B cell (primary cell): ENCODE measurements around the gene GLRX. TPM values are rescaled to one million over a fixed set of nuclear protein-coding genes. Genes with fewer than 3 reads are reported as not detected.

Experiments
- ATAC-seq: fragments of 200-7000 bp; cut with Tn5 transposase; one replicate; pipeline ENCODE4 v1.10.0; 2021; ENCODE audit warnings: low read depth, mild to moderate bottlenecking, moderate number of reproducible peaks, moderate library complexity
- CTCF ChIA-PET: fragments of 350-600 bp; sonication (Branson Sonifier 250); formaldehyde crosslinking; loops from one replicate; lab custom pipeline; 2021; ENCODE audit warnings: antibody characterized with exemption, inconsistent platforms; lab: Charles Lee
- POLR2A ChIA-PET: fragments of 350-600 bp; sonication (Branson Sonifier 250); formaldehyde crosslinking; loops from one replicate; lab custom pipeline; 2021; ENCODE audit warnings: antibody characterized with exemption; lab: Charles Lee
- DNase-seq: peaks from one replicate; pipeline ENCODE4 v3.0.0; 2013
- H2AFZ ChIP-seq: 2 replicates; pipeline ENCODE4 v1.6.1; 2012; ENCODE audit warnings: mild to moderate bottlenecking, low read depth, low read length; ENCODE audit not compliant: insufficient read depth, poor library complexity, severe bottlenecking
- H3K27ac ChIP-seq, 2 donors: 1 replicate in 1 of 2; 2 replicates in 1 of 2; pipeline ENCODE4 v1.5.1; 2012 to 2013; ENCODE audit warnings: low read length in 2 of 2, mild to moderate bottlenecking in 2 of 2, moderate library complexity in 1 of 2
- H3K27me3 ChIP-seq, 4 experiments: fragments of 200-600 bp in 1 of 4; sonication (generic) in 1 of 4; replicated peaks in 1 of 4; 1 replicate in 2 of 4; 2 replicates in 2 of 4; pipeline versions ENCODE4 v1.6.1 to v1.7.0; 2013 to 2016; ENCODE audit warnings: low read length in 3 of 4, mild to moderate bottlenecking in 2 of 4, mixed read lengths in 1 of 4, moderate library complexity in 1 of 4; ENCODE audit not compliant: insufficient read depth in 4 of 4, control insufficient read depth in 3 of 4; ENCODE audit errors: control extremely low read depth in 1 of 4
- H3K36me3 ChIP-seq, 2 experiments: replicated peaks in 1 of 2; 1 replicate in 1 of 2; 2 replicates in 1 of 2; pipeline versions ENCODE4 v1.6.1 to v1.7.1; 2013; ENCODE audit warnings: low read length in 1 of 2; ENCODE audit not compliant: insufficient read depth in 2 of 2, control insufficient read depth in 1 of 2; ENCODE audit errors: control extremely low read depth in 1 of 2, extremely low read depth in 1 of 2
- H3K4me1 ChIP-seq, 2 donors: fragments of 200-600 bp in 1 of 2; sonication (generic) in 1 of 2; 1 replicate in 1 of 2; 2 replicates in 1 of 2; pipeline versions ENCODE4 v1.5.1 to v1.6.1; 2013 to 2017; ENCODE audit warnings: low read length in 2 of 2; ENCODE audit not compliant: control insufficient read depth in 2 of 2, insufficient read depth in 2 of 2
- H3K4me2 ChIP-seq: replicated peaks from 2 replicates; pipeline ENCODE3; 2012; ENCODE audit warnings: mild to moderate bottlenecking, low read depth, low read length; ENCODE audit not compliant: poor library complexity, severe bottlenecking
- H3K4me3 ChIP-seq, 5 experiments: fragments of 200-600 bp in 1 of 5; sonication (generic) in 1 of 5; 1 replicate in 3 of 5; 2 replicates in 2 of 5; pipeline versions ENCODE4 v1.5.1 to v1.7.0; 2011 to 2016; ENCODE audit warnings: low read length in 4 of 5, mild to moderate bottlenecking in 4 of 5, low read depth in 2 of 5, control low read depth in 1 of 5, moderate library complexity in 1 of 5; ENCODE audit not compliant: insufficient read depth in 1 of 5; ENCODE audit errors: control extremely low read depth in 1 of 5, extremely low read depth in 1 of 5
- H3K79me2 ChIP-seq: fragments of 200-600 bp; sonication (generic); one replicate; pipeline ENCODE4 v1.6.0; 2016; ENCODE audit warnings: low read length; ENCODE audit not compliant: control insufficient read depth, insufficient read depth
- H3K9ac ChIP-seq: fragments of 200-600 bp; sonication (generic); 2 replicates; pipeline ENCODE4 v1.6.1; 2017; ENCODE audit warnings: mild to moderate bottlenecking, low read length, moderate library complexity
- H3K9me3 ChIP-seq, 3 donors: one replicate each; pipeline versions ENCODE4 v1.6.1 to v1.7.1; 2013; ENCODE audit warnings: low read length in 2 of 3; ENCODE audit not compliant: control insufficient read depth in 2 of 3, insufficient read depth in 1 of 3; ENCODE audit errors: control extremely low read depth in 1 of 3
- H4K20me1 ChIP-seq: 2 replicates; pipeline ENCODE4 v1.6.0; 2012; ENCODE audit warnings: mild to moderate bottlenecking, low read length; ENCODE audit not compliant: insufficient read depth, control insufficient read depth, poor library complexity, severe bottlenecking
- H3K27ac Mint-ChIP-seq: one replicate; pipeline ENCODE4 v1.8.0; 2021; ENCODE audit warnings: mixed read lengths
- H3K27me3 Mint-ChIP-seq: one replicate; pipeline ENCODE4 v1.8.0; 2021; ENCODE audit warnings: mixed read lengths
- H3K4me1 Mint-ChIP-seq: one replicate; pipeline ENCODE4 v1.8.0; 2021; ENCODE audit warnings: mixed read lengths
- H3K4me3 Mint-ChIP-seq: one replicate; pipeline ENCODE4 v1.8.0; 2021; ENCODE audit warnings: mixed read lengths
- H3K9me3 Mint-ChIP-seq: one replicate; pipeline ENCODE4 v1.8.0; 2022; ENCODE audit warnings: mixed read lengths; ENCODE audit not compliant: insufficient read depth
- EZH2 ChIP-seq: IDR thresholded peaks from 2 replicates; pipeline ENCODE4 v1.6.1; 2012; ENCODE audit warnings: borderline replicate concordance, low read depth, mild to moderate bottlenecking, moderate library complexity, low read length; ENCODE audit not compliant: insufficient read depth, poor library complexity, severe bottlenecking
- WGBS: methylation state at CpG from one replicate; pipeline ENCODE4 v1.1.5; 2013; ENCODE audit warnings: missing lambda C conversion rate; ENCODE audit not compliant: insufficient coverage; 5-methylcytosine and 5-hydroxymethylcytosine counted together
- intact Hi-C: fragments of 100-400 bp; cut with micrococcal nuclease; formaldehyde crosslinking; loops from one replicate; pipeline ENCODE4 v1.10.0; 2022
- polyA plus RNA-seq: library from polyadenylated mRNA; depleted of rRNA; stranded (reverse); fragments of >200 nt; gene quantifications from 2 replicates; pipeline ENCODE4 v1.2.3, GENCODE V29; 2012
- total RNA-seq, 2 donors: library from RNA; stranded (reverse); fragments of 120-200 nt in 1 of 2; gene quantifications; 1 replicate in 1 of 2; 2 replicates in 1 of 2; pipeline versions ENCODE4 v1.2.3 to v1.2.4, GENCODE V29; 2013 to 2022
- TF ChIP-seq, protein P1 (sequence below): fragments of 200-600 bp; IDR thresholded peaks from one replicate; pipeline ENCODE4 v1.8.0; 2022; ENCODE audit warnings: antibody characterized with exemption, mild to moderate bottlenecking

Gene GLRX
- total and polyA plus RNA-seq, 2 donors (not counting 1 experiment from before 2014, with no cell fraction given): 44.6 to 54.8 TPM

GRCh38 chr5:95804736-95805539 is 17.6 kb downstream of the GLRX start:
- Mint-ChIP-seq H3K9me3 (peaks cover 3% of the 10 kb centered on the region), H3K27ac (peak overlapping the region; percentile 5), H3K4me1 (peaks cover 27% of the 10 kb centered on the region), H3K27me3 (no peaks in the 10 kb centered on the region), H3K4me3 (no peak overlapping the region)
- Histone ChIP-seq H3K9me3 (no peaks in the 10 kb centered on the region), H2AFZ (no peak overlapping the region), H3K79me2 (peaks cover 18% of the 10 kb centered on the region), H4K20me1 (no peaks in the 10 kb centered on the region), H3K27me3 (no peaks in the 10 kb centered on the region), H3K27ac (no peak overlapping the region), H3K36me3 (no peaks in the 10 kb centered on the region), H3K4me3 (no peak overlapping the region), H3K4me2 (no peak overlapping the region), H3K4me1 (peaks cover 24% of the 10 kb centered on the region in 2 donors), H3K9ac (no peak overlapping the region)
- ChIA-PET CTCF (interaction anchor here (4.9 kb wide), 1 partner anchor 23 kb away, joined by 27 read pairs; no protein-coding TSS in a partner anchor), POLR2A (interaction anchor here (0.9 kb wide), 1 partner anchor 20 kb away, joined by 3 read pairs; no protein-coding TSS in a partner anchor)
- intact Hi-C loops: loop anchor here (5.0 kb wide), 2 partner anchors 857 to 1132 kb away; partner anchors contain the start of genes CAST and LNPEP
- WGBS: 100% methylated on average over 6 of the region's 6 CpGs
- TF ChIP-seq, protein P1, sequence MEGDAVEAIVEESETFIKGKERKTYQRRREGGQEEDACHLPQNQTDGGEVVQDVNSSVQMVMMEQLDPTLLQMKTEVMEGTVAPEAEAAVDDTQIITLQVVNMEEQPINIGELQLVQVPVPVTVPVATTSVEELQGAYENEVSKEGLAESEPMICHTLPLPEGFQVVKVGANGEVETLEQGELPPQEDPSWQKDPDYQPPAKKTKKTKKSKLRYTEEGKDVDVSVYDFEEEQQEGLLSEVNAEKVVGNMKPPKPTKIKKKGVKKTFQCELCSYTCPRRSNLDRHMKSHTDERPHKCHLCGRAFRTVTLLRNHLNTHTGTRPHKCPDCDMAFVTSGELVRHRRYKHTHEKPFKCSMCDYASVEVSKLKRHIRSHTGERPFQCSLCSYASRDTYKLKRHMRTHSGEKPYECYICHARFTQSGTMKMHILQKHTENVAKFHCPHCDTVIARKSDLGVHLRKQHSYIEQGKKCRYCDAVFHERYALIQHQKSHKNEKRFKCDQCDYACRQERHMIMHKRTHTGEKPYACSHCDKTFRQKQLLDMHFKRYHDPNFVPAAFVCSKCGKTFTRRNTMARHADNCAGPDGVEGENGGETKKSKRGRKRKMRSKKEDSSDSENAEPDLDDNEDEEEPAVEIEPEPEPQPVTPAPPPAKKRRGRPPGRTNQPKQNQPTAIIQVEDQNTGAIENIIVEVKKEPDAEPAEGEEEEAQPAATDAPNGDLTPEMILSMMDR: no peak
- TF ChIP-seq EZH2: no peak
- DNase-seq: no peak
- ATAC-seq: no peak
